Measurements from ENCODE around the gene PPA2. TPM values are rescaled to one million over a fixed set of nuclear protein-coding genes. Genes with fewer than 3 reads are reported as not detected.

PPA2 gene
- total RNA-seq, 1 experiment from 2014 or later: 76.4 TPM

GRCh38 chr4:105426187-105426897 is 47.5 kb downstream of the PPA2 start:
- no peak overlapping the region for H2AFZ ChIP-seq (ENCODE audit: low read length)
- H3K27me3 Mint-ChIP-seq (ENCODE audit: low read depth): no peaks in the 10 kb centered on the region
- no peak overlapping the region for H2BK12ac ChIP-seq (ENCODE audit: insufficient read length, low read depth, low read length)
- no peaks in the 10 kb centered on the region for H3K4me1 Mint-ChIP-seq
- H4K20me1 ChIP-seq (ENCODE audit: control insufficient read depth, insufficient read depth, insufficient read length): no peaks in the 10 kb centered on the region
- no peak overlapping the region for H3T11ph ChIP-seq (ENCODE audit: low read length)
- H3K23ac ChIP-seq (ENCODE audit: insufficient read length, low read depth, low read length): no peak overlapping the region
- no peak overlapping the region for H3K4me2 ChIP-seq (ENCODE audit: insufficient read depth, insufficient read length, low read length)
- no peak overlapping the region for H3K27ac ChIP-seq (ENCODE audit: insufficient read length, low read depth, low read length)
- H2AK5ac ChIP-seq (ENCODE audit: insufficient read length, low read length): no peak overlapping the region
- H2BK5ac ChIP-seq (ENCODE audit: insufficient read length, low read length): no peak overlapping the region
- H3K79me2 ChIP-seq (ENCODE audit: insufficient read depth, low read length): no peaks in the 10 kb centered on the region
- no peak overlapping the region for H3K4me3 Mint-ChIP-seq
- H4K5ac ChIP-seq (ENCODE audit: insufficient read length, low read depth, low read length): no peak overlapping the region
- WGBS (ENCODE audit: extremely low coverage, insufficient read length, low lambda C conversion rate): no CpG with 5 or more reads among the region's 12 CpGs
- no peak overlapping the region for H2BK15ac ChIP-seq (ENCODE audit: low read depth, low read length)
- H3K36me3 Mint-ChIP-seq (ENCODE audit: insufficient read depth in 1 of 3, low read depth in 3 of 3): peaks cover 31 to 43% (median 40%) of the 10 kb centered on the region in 3 experiments
- no peaks in the 10 kb centered on the region for H3K4me1 ChIP-seq (ENCODE audit: insufficient read depth, low read length)
- H4K8ac ChIP-seq (replicated peaks; ENCODE audit: insufficient read length, low read depth, low read length): no peak overlapping the region
- H2BK120ac ChIP-seq (ENCODE audit: low read depth, low read length, poor library complexity, severe bottlenecking): no peak overlapping the region
- no peaks in the 10 kb centered on the region for H3K9me3 ChIP-seq (ENCODE audit: control insufficient read depth, low read depth, low read length)
- no peaks in the 10 kb centered on the region for H3K23me2 ChIP-seq (ENCODE audit: insufficient read length, low read depth, low read length, poor library complexity, severe bottlenecking)
- H3K9ac ChIP-seq (ENCODE audit: extremely low read depth, insufficient read length, low read length): no peak overlapping the region
- TF ChIP-seq, protein P1, sequence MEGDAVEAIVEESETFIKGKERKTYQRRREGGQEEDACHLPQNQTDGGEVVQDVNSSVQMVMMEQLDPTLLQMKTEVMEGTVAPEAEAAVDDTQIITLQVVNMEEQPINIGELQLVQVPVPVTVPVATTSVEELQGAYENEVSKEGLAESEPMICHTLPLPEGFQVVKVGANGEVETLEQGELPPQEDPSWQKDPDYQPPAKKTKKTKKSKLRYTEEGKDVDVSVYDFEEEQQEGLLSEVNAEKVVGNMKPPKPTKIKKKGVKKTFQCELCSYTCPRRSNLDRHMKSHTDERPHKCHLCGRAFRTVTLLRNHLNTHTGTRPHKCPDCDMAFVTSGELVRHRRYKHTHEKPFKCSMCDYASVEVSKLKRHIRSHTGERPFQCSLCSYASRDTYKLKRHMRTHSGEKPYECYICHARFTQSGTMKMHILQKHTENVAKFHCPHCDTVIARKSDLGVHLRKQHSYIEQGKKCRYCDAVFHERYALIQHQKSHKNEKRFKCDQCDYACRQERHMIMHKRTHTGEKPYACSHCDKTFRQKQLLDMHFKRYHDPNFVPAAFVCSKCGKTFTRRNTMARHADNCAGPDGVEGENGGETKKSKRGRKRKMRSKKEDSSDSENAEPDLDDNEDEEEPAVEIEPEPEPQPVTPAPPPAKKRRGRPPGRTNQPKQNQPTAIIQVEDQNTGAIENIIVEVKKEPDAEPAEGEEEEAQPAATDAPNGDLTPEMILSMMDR (conservative IDR thresholded peaks at IDR 0.05): no peak
- H3K18ac ChIP-seq (ENCODE audit: insufficient read length, low read depth, low read length): no peak overlapping the region
- H3K56ac ChIP-seq (ENCODE audit: insufficient read length, low read depth, low read length): no peak overlapping the region
- H3K4ac ChIP-seq (ENCODE audit: low read depth, low read length): no peak overlapping the region
- H3K27ac Mint-ChIP-seq: no peak overlapping the region
- no peak overlapping the region for H4K91ac ChIP-seq (ENCODE audit: insufficient read length, low read depth, low read length)
- DNase-seq: no peak
- no peaks in the 10 kb centered on the region for H3K27me3 ChIP-seq (ENCODE audit: insufficient read depth, low read length)
- H3K79me1 ChIP-seq (ENCODE audit: insufficient read depth, low read depth, low read length, poor library complexity, severe bottlenecking): no peaks in the 10 kb centered on the region
- H3K14ac ChIP-seq (ENCODE audit: insufficient read depth, low read length): no peak overlapping the region; the same call in 1 of the 2 replicates
- H2BK20ac ChIP-seq (ENCODE audit: low read depth, low read length, poor library complexity, severe bottlenecking): no peak overlapping the region
- H3K9me3 Mint-ChIP-seq: peaks cover 5 to 7% of the 10 kb centered on the region in 2 experiments; a peak in 3 of 5 replicates

Measured in H9 (cell line).